GM12873 (cell line): ENCODE results near the gene CTU2.

Source experiments
- CTCF ChIP-seq: IDR thresholded peaks from 2 replicates; pipeline ENCODE4 v1.5.1; 2012; ENCODE audit warnings: low read depth, mild to moderate bottlenecking, moderate library complexity, low read length, control low read depth; ENCODE audit not compliant: insufficient read depth; ENCODE audit errors: missing control alignments

Gene CTU2

GRCh38 chr16:88719267-88719932 lies 13.1 kb downstream of the CTU2 start:
- no peak for TF ChIP-seq CTCF

- TF ChIP-seq CTCF = no peak
These were observed 13.6 kb downstream of the CTU2 start for GRCh38 chr16:88719933-88720296.

GRCh38 chr16:88720396-88720970 lies 14.2 kb downstream of the CTU2 start:
- no peak for TF ChIP-seq CTCF

GRCh38 chr16:88721236-88721635 lies 14.9 kb downstream of the CTU2 start:
- no peak for TF ChIP-seq CTCF

GRCh38 chr16:88721815-88722755 lies 15.8 kb downstream of the CTU2 start:
- no peak for TF ChIP-seq CTCF

- no peak for TF ChIP-seq CTCF
These were observed 16.6 kb downstream of the CTU2 start for GRCh38 chr16:88722784-88723506.
